SK-N-SH (cell line): ENCODE results near the gene S100A6.
"Not testable (repeated sequence)": the region's sequence is repeated elsewhere in the genome, so short reads cannot be mapped to it uniquely, and the experiment has no call there.

Source experiments
- ELF1 ChIP-seq: IDR thresholded peaks from 2 replicates; pipeline ENCODE4 v1.4.0; 2012
- EP300 ChIP-seq, 2 experiments: IDR thresholded peaks; 2 replicates each; pipeline versions ENCODE4 v1.4.0 to v1.6.1; 2012; ENCODE audit warnings: borderline replicate concordance in 1 of 2, low read depth in 1 of 2, low read length in 1 of 2
- EZH2phosphoT487 ChIP-seq: fragments of 200-600 bp; sonication (generic); IDR thresholded peaks from 2 replicates; pipeline ENCODE4 v1.6.1; 2017; ENCODE audit warnings: low read depth, mixed run types, mild to moderate bottlenecking, antibody characterized with exemption, moderate library complexity, borderline replicate concordance
- FOSL2 ChIP-seq: IDR thresholded peaks from 2 replicates; pipeline ENCODE4 v1.4.0; 2012; ENCODE audit warnings: low read depth, mild to moderate bottlenecking, moderate library complexity, borderline replicate concordance
- NFIC ChIP-seq: IDR thresholded peaks from 2 replicates; pipeline ENCODE4 v1.4.0; 2012; ENCODE audit warnings: borderline replicate concordance
- POLR2AphosphoS5 ChIP-seq: IDR thresholded peaks from 2 replicates; pipeline ENCODE4 v1.6.1; 2012; ENCODE audit warnings: low read depth, low read length
- RAD21 ChIP-seq: IDR thresholded peaks from 2 replicates; pipeline ENCODE4 v1.6.1; 2012; ENCODE audit warnings: mild to moderate bottlenecking, low read length
- RFX5 ChIP-seq: IDR thresholded peaks from 2 replicates; pipeline ENCODE4 v1.6.1; 2012; ENCODE audit warnings: mild to moderate bottlenecking, improper control_type of control experiment, low read length
- SIN3A ChIP-seq: IDR thresholded peaks from 2 replicates; pipeline ENCODE4 v1.6.1; 2012; ENCODE audit warnings: low read depth, mild to moderate bottlenecking, low read length, moderate library complexity, borderline replicate concordance
- SMC3 ChIP-seq: IDR thresholded peaks from 2 replicates; pipeline ENCODE4 v1.6.1; 2012; ENCODE audit warnings: low read depth, low read length, improper control_type of control experiment
- YY1 ChIP-seq: IDR thresholded peaks from 2 replicates; pipeline ENCODE4 v1.4.0; 2012; ENCODE audit warnings: low read depth, mild to moderate bottlenecking
- TF ChIP-seq, protein P1 (sequence below): IDR thresholded peaks from 2 replicates; pipeline ENCODE4 v1.6.1; 2012; ENCODE audit warnings: mild to moderate bottlenecking, low read depth, low read length, moderate library complexity
- TF ChIP-seq, protein P2 (sequence below): fragments of 200-600 bp; sonication (generic); IDR thresholded peaks from 2 replicates; pipeline ENCODE4 v1.6.1; 2017; ENCODE audit warnings: antibody characterized with exemption, mild to moderate bottlenecking, moderate library complexity
- TF ChIP-seq, protein P3 (sequence below): IDR thresholded peaks from 2 replicates; pipeline ENCODE4 v1.4.0; 2012; ENCODE audit warnings: low read depth

DNA sequence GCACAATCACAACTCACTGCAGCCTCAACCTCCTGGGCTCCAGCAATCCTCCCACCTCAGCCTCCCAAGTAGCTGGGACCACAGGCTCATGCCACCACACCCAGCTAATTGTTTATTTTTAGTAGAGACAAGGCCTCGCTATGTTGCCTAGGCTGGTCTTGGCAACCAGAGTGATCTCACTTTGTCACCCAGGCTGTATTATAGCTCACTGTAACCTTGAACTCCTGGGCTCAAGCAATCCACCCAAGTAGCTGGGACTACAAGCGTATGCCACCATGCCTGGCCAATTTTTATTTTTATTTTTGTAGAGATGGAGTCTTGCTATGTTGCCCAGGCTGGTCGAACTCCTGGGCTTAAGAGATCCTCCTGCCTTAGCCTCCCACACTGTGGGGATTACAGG is 26.2 kb upstream of the S100A6 start:
- TF ChIP-seq, protein P1, sequence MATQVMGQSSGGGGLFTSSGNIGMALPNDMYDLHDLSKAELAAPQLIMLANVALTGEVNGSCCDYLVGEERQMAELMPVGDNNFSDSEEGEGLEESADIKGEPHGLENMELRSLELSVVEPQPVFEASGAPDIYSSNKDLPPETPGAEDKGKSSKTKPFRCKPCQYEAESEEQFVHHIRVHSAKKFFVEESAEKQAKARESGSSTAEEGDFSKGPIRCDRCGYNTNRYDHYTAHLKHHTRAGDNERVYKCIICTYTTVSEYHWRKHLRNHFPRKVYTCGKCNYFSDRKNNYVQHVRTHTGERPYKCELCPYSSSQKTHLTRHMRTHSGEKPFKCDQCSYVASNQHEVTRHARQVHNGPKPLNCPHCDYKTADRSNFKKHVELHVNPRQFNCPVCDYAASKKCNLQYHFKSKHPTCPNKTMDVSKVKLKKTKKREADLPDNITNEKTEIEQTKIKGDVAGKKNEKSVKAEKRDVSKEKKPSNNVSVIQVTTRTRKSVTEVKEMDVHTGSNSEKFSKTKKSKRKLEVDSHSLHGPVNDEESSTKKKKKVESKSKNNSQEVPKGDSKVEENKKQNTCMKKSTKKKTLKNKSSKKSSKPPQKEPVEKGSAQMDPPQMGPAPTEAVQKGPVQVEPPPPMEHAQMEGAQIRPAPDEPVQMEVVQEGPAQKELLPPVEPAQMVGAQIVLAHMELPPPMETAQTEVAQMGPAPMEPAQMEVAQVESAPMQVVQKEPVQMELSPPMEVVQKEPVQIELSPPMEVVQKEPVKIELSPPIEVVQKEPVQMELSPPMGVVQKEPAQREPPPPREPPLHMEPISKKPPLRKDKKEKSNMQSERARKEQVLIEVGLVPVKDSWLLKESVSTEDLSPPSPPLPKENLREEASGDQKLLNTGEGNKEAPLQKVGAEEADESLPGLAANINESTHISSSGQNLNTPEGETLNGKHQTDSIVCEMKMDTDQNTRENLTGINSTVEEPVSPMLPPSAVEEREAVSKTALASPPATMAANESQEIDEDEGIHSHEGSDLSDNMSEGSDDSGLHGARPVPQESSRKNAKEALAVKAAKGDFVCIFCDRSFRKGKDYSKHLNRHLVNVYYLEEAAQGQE = not testable (repeated sequence)
- TF ChIP-seq, protein P2, sequence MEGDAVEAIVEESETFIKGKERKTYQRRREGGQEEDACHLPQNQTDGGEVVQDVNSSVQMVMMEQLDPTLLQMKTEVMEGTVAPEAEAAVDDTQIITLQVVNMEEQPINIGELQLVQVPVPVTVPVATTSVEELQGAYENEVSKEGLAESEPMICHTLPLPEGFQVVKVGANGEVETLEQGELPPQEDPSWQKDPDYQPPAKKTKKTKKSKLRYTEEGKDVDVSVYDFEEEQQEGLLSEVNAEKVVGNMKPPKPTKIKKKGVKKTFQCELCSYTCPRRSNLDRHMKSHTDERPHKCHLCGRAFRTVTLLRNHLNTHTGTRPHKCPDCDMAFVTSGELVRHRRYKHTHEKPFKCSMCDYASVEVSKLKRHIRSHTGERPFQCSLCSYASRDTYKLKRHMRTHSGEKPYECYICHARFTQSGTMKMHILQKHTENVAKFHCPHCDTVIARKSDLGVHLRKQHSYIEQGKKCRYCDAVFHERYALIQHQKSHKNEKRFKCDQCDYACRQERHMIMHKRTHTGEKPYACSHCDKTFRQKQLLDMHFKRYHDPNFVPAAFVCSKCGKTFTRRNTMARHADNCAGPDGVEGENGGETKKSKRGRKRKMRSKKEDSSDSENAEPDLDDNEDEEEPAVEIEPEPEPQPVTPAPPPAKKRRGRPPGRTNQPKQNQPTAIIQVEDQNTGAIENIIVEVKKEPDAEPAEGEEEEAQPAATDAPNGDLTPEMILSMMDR = not testable (repeated sequence)
- not testable (repeated sequence) for TF ChIP-seq YY1; RFX5; RAD21; ELF1; SMC3; NFIC; POLR2AphosphoS5; SIN3A; EP300 (IDR thresholded peaks at IDR 0.05; ENCODE audit: borderline replicate concordance in 1 of 2, low read depth in 1 of 2, low read length in 1 of 2); EZH2phosphoT487; FOSL2
- TF ChIP-seq, protein P3, sequence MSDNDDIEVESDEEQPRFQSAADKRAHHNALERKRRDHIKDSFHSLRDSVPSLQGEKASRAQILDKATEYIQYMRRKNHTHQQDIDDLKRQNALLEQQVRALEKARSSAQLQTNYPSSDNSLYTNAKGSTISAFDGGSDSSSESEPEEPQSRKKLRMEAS = not testable (repeated sequence)
